Thyroid gland (tissue), 4 donors: Measurements from ENCODE around the gene ANKRD37.

Experiments
- POLR2A ChIP-seq, 2 donors: fragments of 450-650 bp; IDR thresholded peaks; one replicate each; pipeline ENCODE4 v1.6.1; 2017; ENCODE audit warnings: antibody characterized with exemption in 2 of 2, mild to moderate bottlenecking in 2 of 2, moderate library complexity in 1 of 2
- TF ChIP-seq, protein P1 (sequence below), 6 experiments: fragments of 200-600 bp in 3 of 6; fragments of 450-650 bp in 3 of 6; sonication (generic) in 3 of 6; IDR thresholded peaks; one replicate each; pipeline ENCODE4 v1.5.1; 2016 to 2019; ENCODE audit warnings: antibody characterized with exemption in 6 of 6, mild to moderate bottlenecking in 2 of 6, inconsistent platforms in 1 of 6, moderate library complexity in 1 of 6

DNA sequence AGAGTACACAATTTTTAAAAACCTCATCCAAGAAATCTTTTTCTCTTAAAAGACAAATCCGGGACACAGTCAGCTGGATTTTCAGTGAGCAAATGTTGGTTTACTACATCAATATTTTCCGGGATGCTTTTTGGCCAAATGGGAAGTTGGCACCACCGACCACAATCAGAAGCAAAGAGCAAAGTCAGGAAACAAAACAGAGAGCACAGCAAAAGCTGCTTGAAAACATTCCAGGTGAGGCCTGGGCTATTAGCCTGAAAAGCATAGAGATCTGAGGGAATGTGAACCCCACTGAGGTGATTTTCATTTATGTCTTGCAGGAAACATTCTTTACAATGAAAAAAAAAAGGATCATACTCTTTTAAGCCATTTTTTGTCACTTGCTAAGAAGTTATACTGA, 34.8 kb upstream of the ANKRD37 start:
- TF ChIP-seq, protein P1, sequence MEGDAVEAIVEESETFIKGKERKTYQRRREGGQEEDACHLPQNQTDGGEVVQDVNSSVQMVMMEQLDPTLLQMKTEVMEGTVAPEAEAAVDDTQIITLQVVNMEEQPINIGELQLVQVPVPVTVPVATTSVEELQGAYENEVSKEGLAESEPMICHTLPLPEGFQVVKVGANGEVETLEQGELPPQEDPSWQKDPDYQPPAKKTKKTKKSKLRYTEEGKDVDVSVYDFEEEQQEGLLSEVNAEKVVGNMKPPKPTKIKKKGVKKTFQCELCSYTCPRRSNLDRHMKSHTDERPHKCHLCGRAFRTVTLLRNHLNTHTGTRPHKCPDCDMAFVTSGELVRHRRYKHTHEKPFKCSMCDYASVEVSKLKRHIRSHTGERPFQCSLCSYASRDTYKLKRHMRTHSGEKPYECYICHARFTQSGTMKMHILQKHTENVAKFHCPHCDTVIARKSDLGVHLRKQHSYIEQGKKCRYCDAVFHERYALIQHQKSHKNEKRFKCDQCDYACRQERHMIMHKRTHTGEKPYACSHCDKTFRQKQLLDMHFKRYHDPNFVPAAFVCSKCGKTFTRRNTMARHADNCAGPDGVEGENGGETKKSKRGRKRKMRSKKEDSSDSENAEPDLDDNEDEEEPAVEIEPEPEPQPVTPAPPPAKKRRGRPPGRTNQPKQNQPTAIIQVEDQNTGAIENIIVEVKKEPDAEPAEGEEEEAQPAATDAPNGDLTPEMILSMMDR (IDR thresholded peaks at IDR 0.05), result no peak
- TF ChIP-seq POLR2A (IDR thresholded peaks at IDR 0.05), result no peak
